Skeletal muscle satellite cell (primary cell): Measurements from ENCODE around the gene MYH11.

Experiments used
- H3K27me3 ChIP-seq: 2 replicates; pipeline ENCODE4 v1.7.0; 2013; ENCODE audit warnings: low read length; ENCODE audit not compliant: control insufficient read depth, insufficient read depth
- H3K36me3 ChIP-seq: 2 replicates; pipeline ENCODE4 v1.7.0; 2013; ENCODE audit warnings: mild to moderate bottlenecking, control low read depth, low read length; ENCODE audit not compliant: insufficient read depth
- H3K4me1 ChIP-seq: 2 replicates; pipeline ENCODE4 v1.7.0; 2013; ENCODE audit warnings: low read length; ENCODE audit not compliant: control insufficient read depth, insufficient read depth
- H3K4me2 ChIP-seq: 2 replicates; pipeline ENCODE4 v1.7.0; 2013; ENCODE audit warnings: mild to moderate bottlenecking, low read length
- H3K4me3 ChIP-seq: 2 replicates; pipeline ENCODE4 v1.7.0; 2013; ENCODE audit warnings: low read length
- H3K9ac ChIP-seq: 2 replicates; pipeline ENCODE4 v1.7.0; 2013; ENCODE audit warnings: mild to moderate bottlenecking, low read depth, low read length, moderate library complexity
- H3K9me3 ChIP-seq: replicated peaks from 2 replicates; pipeline ENCODE4 v1.7.0; 2013; ENCODE audit warnings: mild to moderate bottlenecking, control low read depth, low read length

The MYH11 gene

GRCh38 chr16:15780805-15781204 is 76.0 kb downstream of the MYH11 start:
- H3K27me3 ChIP-seq = peaks cover 77% of the 10 kb centered on the region
- H3K4me3 ChIP-seq = no peak overlapping the region
- H3K9me3 ChIP-seq = no peaks in the 10 kb centered on the region
- H3K4me2 ChIP-seq = no peak overlapping the region
- no peak overlapping the region for H3K9ac ChIP-seq
- H3K36me3 ChIP-seq = no peaks in the 10 kb centered on the region
- no peaks in the 10 kb centered on the region for H3K4me1 ChIP-seq

- H3K4me3 ChIP-seq = no peak overlapping the region
- H3K36me3 ChIP-seq = no peaks in the 10 kb centered on the region
- H3K4me2 ChIP-seq = no peak overlapping the region
- H3K27me3 ChIP-seq = peaks cover 82% of the 10 kb centered on the region
- H3K9ac ChIP-seq = no peak overlapping the region
- H3K9me3 ChIP-seq = no peaks in the 10 kb centered on the region
- H3K4me1 ChIP-seq = no peaks in the 10 kb centered on the region
These were observed 77.0 kb downstream of the MYH11 start for GRCh38 chr16:15779664-15780351.

- no peak overlapping the region for H3K4me2 ChIP-seq
- H3K36me3 ChIP-seq = no peaks in the 10 kb centered on the region
- H3K4me3 ChIP-seq = no peak overlapping the region
- H3K9me3 ChIP-seq = no peaks in the 10 kb centered on the region
- H3K4me1 ChIP-seq = no peaks in the 10 kb centered on the region
- no peak overlapping the region for H3K9ac ChIP-seq
- H3K27me3 ChIP-seq = peaks cover 82% of the 10 kb centered on the region
These were observed 77.7 kb downstream of the MYH11 start for GRCh38 chr16:15778999-15779614.

- Histone ChIP-seq H3K36me3 (no peaks in the 10 kb centered on the region), H3K27me3 (peaks cover 83% of the 10 kb centered on the region), H3K4me3 (no peak overlapping the region), H3K4me1 (no peaks in the 10 kb centered on the region), H3K9ac (no peak overlapping the region), H3K4me2 (no peak overlapping the region), H3K9me3 (no peaks in the 10 kb centered on the region)
These were observed 78.6 kb downstream of the MYH11 start for GRCh38 chr16:15778204-15778743.

GRCh38 chr16:15777533-15778203 is 79.2 kb downstream of the MYH11 start:
- Histone ChIP-seq H3K9me3 (no peaks in the 10 kb centered on the region), H3K4me2 (no peak overlapping the region), H3K4me1 (no peaks in the 10 kb centered on the region), H3K27me3 (peaks cover 83% of the 10 kb centered on the region), H3K4me3 (no peak overlapping the region), H3K9ac (no peak overlapping the region), H3K36me3 (no peaks in the 10 kb centered on the region)

GRCh38 chr16:15776572-15776971 is 80.3 kb downstream of the MYH11 start:
- H3K4me3 ChIP-seq = no peak overlapping the region
- H3K4me2 ChIP-seq = no peak overlapping the region
- no peaks in the 10 kb centered on the region for H3K9me3 ChIP-seq
- H3K36me3 ChIP-seq = no peaks in the 10 kb centered on the region
- no peaks in the 10 kb centered on the region for H3K4me1 ChIP-seq
- H3K27me3 ChIP-seq = peaks cover 87% of the 10 kb centered on the region
- no peak overlapping the region for H3K9ac ChIP-seq

- H3K27me3 ChIP-seq = peaks cover 90% of the 10 kb centered on the region
- H3K4me2 ChIP-seq = no peak overlapping the region
- H3K4me1 ChIP-seq = no peaks in the 10 kb centered on the region
- H3K9me3 ChIP-seq = no peaks in the 10 kb centered on the region
- no peak overlapping the region for H3K4me3 ChIP-seq
- H3K36me3 ChIP-seq = no peaks in the 10 kb centered on the region
- H3K9ac ChIP-seq = no peak overlapping the region
These were observed 81.0 kb downstream of the MYH11 start for GRCh38 chr16:15775663-15776304.

- Histone ChIP-seq H3K4me1 (no peaks in the 10 kb centered on the region), H3K4me3 (no peak overlapping the region), H3K9me3 (no peaks in the 10 kb centered on the region), H3K4me2 (no peak overlapping the region), H3K9ac (no peak overlapping the region), H3K27me3 (peaks cover 93% of the 10 kb centered on the region), H3K36me3 (no peaks in the 10 kb centered on the region)
These were observed 81.6 kb downstream of the MYH11 start for GRCh38 chr16:15775209-15775608.

GRCh38 chr16:15773968-15774367 is 82.9 kb downstream of the MYH11 start:
- no peaks in the 10 kb centered on the region for H3K9me3 ChIP-seq
- H3K4me2 ChIP-seq = no peak overlapping the region
- H3K27me3 ChIP-seq = peaks cover 84% of the 10 kb centered on the region
- H3K36me3 ChIP-seq = no peaks in the 10 kb centered on the region
- no peak overlapping the region for H3K9ac ChIP-seq
- no peaks in the 10 kb centered on the region for H3K4me1 ChIP-seq
- no peak overlapping the region for H3K4me3 ChIP-seq

GRCh38 chr16:15772579-15773293 is 84.1 kb downstream of the MYH11 start:
- Histone ChIP-seq H3K9ac (no peak overlapping the region), H3K4me2 (no peak overlapping the region), H3K36me3 (no peaks in the 10 kb centered on the region)

GRCh38 chr16:15771694-15772093 is 85.1 kb downstream of the MYH11 start:
- no peaks in the 10 kb centered on the region for H3K36me3 ChIP-seq
- H3K4me2 ChIP-seq = no peak overlapping the region
- no peaks in the 10 kb centered on the region for H3K4me1 ChIP-seq
- no peak overlapping the region for H3K9ac ChIP-seq
- peaks cover 65% of the 10 kb centered on the region for H3K27me3 ChIP-seq
- H3K9me3 ChIP-seq = no peaks in the 10 kb centered on the region
- no peak overlapping the region for H3K4me3 ChIP-seq

More at GRCh38 chr16:15772579-15773293, 84.1 kb downstream of the MYH11 start:
- Histone ChIP-seq H3K27me3 (peaks cover 74% of the 10 kb centered on the region), H3K4me3 (no peak overlapping the region), H3K4me1 (no peaks in the 10 kb centered on the region), H3K9me3 (no peaks in the 10 kb centered on the region)
